ENCODE results near the gene WWP2. TPM values are rescaled to one million over a fixed set of nuclear protein-coding genes. Genes with fewer than 3 reads are reported as not detected.

WWP2 gene
- total and polyA plus RNA-seq, 2 donors (not counting 3 experiments of a cell fraction or from before 2014, with no cell fraction given), result 17.9 to 44.9 TPM

DNA sequence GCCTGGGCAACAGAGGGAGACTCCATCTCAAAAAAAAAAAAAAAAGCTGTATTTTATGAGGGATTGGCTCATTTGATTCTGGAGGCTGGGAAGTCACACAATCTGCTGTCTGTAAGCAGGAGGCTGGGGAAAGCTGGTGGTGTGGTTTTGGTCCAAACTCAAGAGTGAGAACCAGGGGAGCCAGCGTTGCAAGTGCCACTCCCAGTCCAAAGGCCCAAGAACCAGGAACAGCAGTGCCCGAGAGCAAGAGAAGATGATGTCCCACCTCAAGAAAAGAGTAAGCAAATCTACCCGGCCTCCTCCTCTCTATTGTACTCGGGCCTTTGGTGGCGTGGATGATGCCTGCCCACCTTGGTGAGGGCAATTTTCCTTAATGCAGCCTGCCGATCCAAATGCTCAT, 30.0 kb upstream of the WWP2 start:
- FAIRE-seq, result no peak
- no TSS peak for BruUV-seq (replicated peaks)
- POLR2A ChIA-PET, result no interaction called here

More for the DNA sequence above, 30.0 kb upstream of the WWP2 start:
- CTCF ChIA-PET, result no interaction called here
- no peak for DNase-seq (ENCODE audit: low read depth, low spot score)
- Histone ChIP-seq H3K9me3 (replicated peaks; ENCODE audit: control insufficient read depth, insufficient read depth, low read length) (no peaks in the 10 kb centered on the region), H3K27ac (ENCODE audit: insufficient read depth, low read depth, low read length) (no peak overlapping the region), H3K79me2 (ENCODE audit: control insufficient read depth, insufficient read depth, low read length) (peaks cover 3% of the 10 kb centered on the region), H3K9me1 (replicated peaks; ENCODE audit: control insufficient read depth, extremely low read depth, insufficient read depth, low read length) (no peaks in the 10 kb centered on the region), H3K4me2 (ENCODE audit: insufficient read depth, low read length) (no peak overlapping the region), H4K20me1 (replicated peaks; ENCODE audit: control insufficient read depth, extremely low read depth, insufficient read depth, low read length) (no peaks in the 10 kb centered on the region), H3K4me3 (replicated peaks in 1 of 3; ENCODE audit: insufficient read depth in 1 of 3, low read depth in 1 of 3, low read length in 3 of 3) (no peak overlapping the region), H2AFZ (ENCODE audit: low read depth, low read length) (no peak overlapping the region), H3K4me1 (ENCODE audit: control insufficient read depth, extremely low read depth, insufficient read depth, low read length) (peaks cover 10% of the 10 kb centered on the region), H3K9ac (replicated peaks; ENCODE audit: extremely low read depth, insufficient read depth, low read length) (no peak overlapping the region), H3K36me3 (ENCODE audit: control insufficient read depth in 2 of 2, extremely low read depth in 1 of 2, insufficient read depth in 2 of 2, low read length in 2 of 2) (no peaks in the 10 kb centered on the region), H3K27me3 (ENCODE audit: control insufficient read depth in 2 of 2, insufficient read depth in 2 of 2, low read length in 2 of 2) (no peaks in the 10 kb centered on the region)
- no peak for TF ChIP-seq POLR2A (IDR thresholded peaks at IDR 0.05; ENCODE audit: low read depth, low read length)
- TF ChIP-seq GATA2 (IDR thresholded peaks at IDR 0.05; ENCODE audit: insufficient read depth, insufficient read length, low read depth, low read length), result no peak
- no peak for TF ChIP-seq EZH2 (IDR thresholded peaks at IDR 0.05; ENCODE audit: borderline replicate concordance, low read depth, low read length, severe bottlenecking)
- no peak for TF ChIP-seq POLR2AphosphoS5 (IDR thresholded peaks at IDR 0.05; ENCODE audit: insufficient read depth, low read depth, low read length)
- TF ChIP-seq JUN (IDR thresholded peaks at IDR 0.05; ENCODE audit: borderline replicate concordance, insufficient read depth, insufficient read length, low read depth), result no peak
- TF ChIP-seq, protein P1, sequence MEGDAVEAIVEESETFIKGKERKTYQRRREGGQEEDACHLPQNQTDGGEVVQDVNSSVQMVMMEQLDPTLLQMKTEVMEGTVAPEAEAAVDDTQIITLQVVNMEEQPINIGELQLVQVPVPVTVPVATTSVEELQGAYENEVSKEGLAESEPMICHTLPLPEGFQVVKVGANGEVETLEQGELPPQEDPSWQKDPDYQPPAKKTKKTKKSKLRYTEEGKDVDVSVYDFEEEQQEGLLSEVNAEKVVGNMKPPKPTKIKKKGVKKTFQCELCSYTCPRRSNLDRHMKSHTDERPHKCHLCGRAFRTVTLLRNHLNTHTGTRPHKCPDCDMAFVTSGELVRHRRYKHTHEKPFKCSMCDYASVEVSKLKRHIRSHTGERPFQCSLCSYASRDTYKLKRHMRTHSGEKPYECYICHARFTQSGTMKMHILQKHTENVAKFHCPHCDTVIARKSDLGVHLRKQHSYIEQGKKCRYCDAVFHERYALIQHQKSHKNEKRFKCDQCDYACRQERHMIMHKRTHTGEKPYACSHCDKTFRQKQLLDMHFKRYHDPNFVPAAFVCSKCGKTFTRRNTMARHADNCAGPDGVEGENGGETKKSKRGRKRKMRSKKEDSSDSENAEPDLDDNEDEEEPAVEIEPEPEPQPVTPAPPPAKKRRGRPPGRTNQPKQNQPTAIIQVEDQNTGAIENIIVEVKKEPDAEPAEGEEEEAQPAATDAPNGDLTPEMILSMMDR (IDR thresholded peaks at IDR 0.05; ENCODE audit: extremely low read depth in 1 of 2, insufficient read depth in 1 of 2, low read depth in 1 of 2, low read length in 2 of 2), result no peak
- no peak for TF ChIP-seq MYC (IDR thresholded peaks at IDR 0.05; ENCODE audit: low read depth, low read length)
- no peak for TF ChIP-seq FOS (IDR thresholded peaks at IDR 0.05; ENCODE audit: borderline replicate concordance, insufficient read depth, low read length)
- TF ChIP-seq, protein P2, sequence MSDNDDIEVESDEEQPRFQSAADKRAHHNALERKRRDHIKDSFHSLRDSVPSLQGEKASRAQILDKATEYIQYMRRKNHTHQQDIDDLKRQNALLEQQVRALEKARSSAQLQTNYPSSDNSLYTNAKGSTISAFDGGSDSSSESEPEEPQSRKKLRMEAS (IDR thresholded peaks at IDR 0.05; ENCODE audit: insufficient read depth, insufficient read length), result no peak
- dilution Hi-C loops (cut with MboI; ENCODE audit: extremely low pct_ligation_motif_present, low sequenced_read_pairs), result no loop called here
- intact Hi-C loops (cut with micrococcal nuclease), result no loop called here

Data from endothelial cell of umbilical vein (primary cell).